Psoas muscle (tissue), 8 donors: Measurements from ENCODE around the gene HYAL4. TPM values are rescaled to one million over a fixed set of nuclear protein-coding genes. Genes with fewer than 3 reads are reported as not detected.

ENCODE experiments used
- ATAC-seq, 4 donors: fragments of 200-7000 bp; cut with Tn5 transposase; one replicate each; pipeline ENCODE4 v1.9.1; 2020; ENCODE audit warnings: moderate library complexity in 3 of 4, mild to moderate bottlenecking in 2 of 4
- DNase-seq, 2 donors: peaks; one replicate each; pipeline ENCODE4 v3.0.0-alpha.2; 2020
- H3K27ac ChIP-seq: fragments of 200-600 bp; one replicate; pipeline ENCODE4 v1.8.0; 2022
- H3K27me3 ChIP-seq, 3 donors: fragments of 200-600 bp in 1 of 3; one replicate each; pipeline versions ENCODE4 v1.6.1 to v1.8.0; 2013 to 2022; ENCODE audit warnings: low read length in 2 of 3, mild to moderate bottlenecking in 2 of 3, moderate library complexity in 1 of 3; ENCODE audit not compliant: insufficient read depth in 3 of 3
- H3K36me3 ChIP-seq, 2 donors: fragments of 200-600 bp in 1 of 2; one replicate each; pipeline versions ENCODE4 v1.6.1 to v1.8.0; 2013 to 2022; ENCODE audit warnings: low read depth in 1 of 2, mild to moderate bottlenecking in 1 of 2, moderate library complexity in 1 of 2; ENCODE audit not compliant: insufficient read depth in 1 of 2
- H3K4me1 ChIP-seq: fragments of 200-600 bp; one replicate; pipeline ENCODE4 v1.8.0; 2022
- H3K4me3 ChIP-seq: fragments of 200-600 bp; one replicate; pipeline ENCODE4 v1.8.0; 2022; ENCODE audit warnings: mild to moderate bottlenecking
- H3K9me3 ChIP-seq: fragments of 200-600 bp; one replicate; pipeline ENCODE4 v1.8.0; 2022
- CTCF ChIP-seq: fragments of 200-600 bp; IDR thresholded peaks from one replicate; pipeline ENCODE4 v1.8.0; 2022; ENCODE audit warnings: antibody characterized with exemption
- WGBS, 3 donors: extraction: QIAGEN DNeasy Blood & Tissue Kit; methylation state at CpG; one replicate each; pipeline versions ENCODE4 v1.1.6 to v1.1.7; 2013; 5-methylcytosine and 5-hydroxymethylcytosine counted together
- intact Hi-C, 2 donors: fragments of 100-400 bp; cut with DNase I; formaldehyde crosslinking; loops; one replicate each; pipeline versions ENCODE4 v1.11.0 to v1.14.2; 2022
- polyA plus RNA-seq, 3 donors: library from polyadenylated mRNA; stranded (reverse); fragments of 200-250 nt; gene quantifications; one replicate each; pipeline ENCODE4 v1.2.3, GENCODE V29; 2013
- total RNA-seq, 4 donors: library from RNA; stranded (reverse); fragmentation: NEBNext Ultra II Directional in 2 of 4; extraction: Animal tissue kit (Norgen Biotek cat#: 25700) in 2 of 4; gene quantifications; one replicate each; pipeline versions ENCODE4 v1.2.1 to v1.2.4, GENCODE V29; 2021 to 2023
- donor health status: healthy with polysubstance abuse.
- donor health status: DM: no; HTN: no; CAD: no; lungs with moderate emphysema.
- donor health status: Bipolar disorder and iron deficiency.
- donor health status: healthy.
- donor health status: DM: yes; HTN: yes; CAD: no.
- donor health status: DM: no; HTN: no; CAD: no.
- donor health status: DM: no; HTN: no; CAD: no.
- donor health status: DM: yes; HTN: yes; CAD: no.

The HYAL4 gene
- total and polyA plus RNA-seq, 7 donors = 0.13 to 3.2 (median 1.9) TPM; not detected in 1

GRCh38 chr7:123917878-123918277 lies 72.9 kb downstream of the HYAL4 start:
- no peak for DNase-seq
- Histone ChIP-seq H3K9me3 (no peaks in the 10 kb centered on the region), H3K27me3 (no peaks in the 10 kb centered on the region), H3K4me1 (no peaks in the 10 kb centered on the region), H3K4me3 (no peak overlapping the region), H3K36me3 (no peaks in the 10 kb centered on the region), H3K27ac (no peak overlapping the region)
- ATAC-seq = no peak
- no peak for TF ChIP-seq CTCF
- 94 to 96% (median 94%) methylated on average over 12 of the region's 12 CpGs for WGBS, 3 donors
- intact Hi-C loops = no loop called here

- Histone ChIP-seq H3K27me3 (no peaks in the 10 kb centered on the region), H3K9me3 (no peaks in the 10 kb centered on the region), H3K4me3 (no peak overlapping the region), H3K36me3 (no peaks in the 10 kb centered on the region), H3K27ac (no peak overlapping the region), H3K4me1 (no peaks in the 10 kb centered on the region)
- TF ChIP-seq CTCF = no peak
- ATAC-seq (no peak), DNase-seq (no peak)
- intact Hi-C loops = no loop called here
- 83 to 90% (median 86%) methylated on average over 8 of the region's 8 CpGs for WGBS, 3 donors
Observed at GRCh38 chr7:123918309-123918708, 73.3 kb downstream of the HYAL4 start.

GRCh38 chr7:123923599-123923998 lies 78.6 kb downstream of the HYAL4 start:
- Histone ChIP-seq H3K9me3 (no peaks in the 10 kb centered on the region), H3K4me3 (no peak overlapping the region), H3K27me3 (no peaks in the 10 kb centered on the region), H3K4me1 (no peaks in the 10 kb centered on the region), H3K27ac (no peak overlapping the region), H3K36me3 (no peaks in the 10 kb centered on the region)
- no peak for TF ChIP-seq CTCF
- intact Hi-C loops = no loop called here
- 81 to 91% (median 90%) methylated on average over 4 of the region's 4 CpGs for WGBS, 3 donors
- no peak for ATAC-seq
- no peak for DNase-seq

GRCh38 chr7:123924941-123925340 lies 80.0 kb downstream of the HYAL4 start, which contains the start of gene SPAM1:
SPAM1 (plus strand) TSS chr7:123925241; CDS start chr7:123953571, 28,330 bp downstream.
- H3K27ac ChIP-seq = no peak within 1 kb of the TSS
- H3K9me3 ChIP-seq = no peaks in the 10 kb centered on the region
- H3K4me3 ChIP-seq = no peak within 1 kb of the TSS
- DNase-seq (no peak), ATAC-seq (no peak)
- no peaks in the 10 kb centered on the region for H3K27me3 ChIP-seq
- intact Hi-C loops = no loop called here
- H3K36me3 ChIP-seq = no peaks in the 10 kb centered on the region
- H3K4me1 ChIP-seq = no peaks in the 10 kb centered on the region
- no peak for TF ChIP-seq CTCF

Other genes with a start within 250 kb of the HYAL4 start
- gene ASB15, start 243.3 kb upstream of the HYAL4 start, total RNA-seq = 10 to 100 TPM in 3 of 4 donors, 1 to 10 TPM in 1; 8.2 to 23.6 (median 11.5) TPM
- 10 to 100 TPM in 1 of 3 donors, 1 to 10 TPM in 1, under 1 TPM in 1; 0.12 to 15.2 (median 1.3) TPM for gene ASB15, start 243.3 kb upstream of the HYAL4 start, polyA plus RNA-seq
- 1,000 to 10,000 TPM in 1 of 4 donors, 100 to 1,000 TPM in 3; 383 to 1,114 (median 640) TPM for gene LMOD2, start 189.3 kb upstream of the HYAL4 start, total RNA-seq
- 100 to 1,000 TPM in 2 of 3 donors, 1 to 10 TPM in 1; 6.9 to 341 (median 259) TPM for gene LMOD2, start 189.3 kb upstream of the HYAL4 start, polyA plus RNA-seq
- gene WASL, start 96.2 kb upstream of the HYAL4 start, total RNA-seq = 10 to 100 TPM; 28.9 to 37.8 (median 33.8) TPM
- 10 to 100 TPM; 17.6 to 33.9 (median 18.4) TPM for gene WASL, start 96.2 kb upstream of the HYAL4 start, polyA plus RNA-seq
- under 1 TPM in 1 of 4 donors, not detected in 3; 0.79 TPM for gene SPAM1, start 80.1 kb downstream of the HYAL4 start, total RNA-seq
- not detected for gene SPAM1, start 80.1 kb downstream of the HYAL4 start, polyA plus RNA-seq
- not detected for gene TMEM229A, start 187.9 kb downstream of the HYAL4 start, total RNA-seq
- gene TMEM229A, start 187.9 kb downstream of the HYAL4 start, polyA plus RNA-seq = under 1 TPM in 1 of 3 donors, not detected in 2; 0.03 TPM